ENCODE results near the gene LTBP1.

Gene LTBP1

DNA sequence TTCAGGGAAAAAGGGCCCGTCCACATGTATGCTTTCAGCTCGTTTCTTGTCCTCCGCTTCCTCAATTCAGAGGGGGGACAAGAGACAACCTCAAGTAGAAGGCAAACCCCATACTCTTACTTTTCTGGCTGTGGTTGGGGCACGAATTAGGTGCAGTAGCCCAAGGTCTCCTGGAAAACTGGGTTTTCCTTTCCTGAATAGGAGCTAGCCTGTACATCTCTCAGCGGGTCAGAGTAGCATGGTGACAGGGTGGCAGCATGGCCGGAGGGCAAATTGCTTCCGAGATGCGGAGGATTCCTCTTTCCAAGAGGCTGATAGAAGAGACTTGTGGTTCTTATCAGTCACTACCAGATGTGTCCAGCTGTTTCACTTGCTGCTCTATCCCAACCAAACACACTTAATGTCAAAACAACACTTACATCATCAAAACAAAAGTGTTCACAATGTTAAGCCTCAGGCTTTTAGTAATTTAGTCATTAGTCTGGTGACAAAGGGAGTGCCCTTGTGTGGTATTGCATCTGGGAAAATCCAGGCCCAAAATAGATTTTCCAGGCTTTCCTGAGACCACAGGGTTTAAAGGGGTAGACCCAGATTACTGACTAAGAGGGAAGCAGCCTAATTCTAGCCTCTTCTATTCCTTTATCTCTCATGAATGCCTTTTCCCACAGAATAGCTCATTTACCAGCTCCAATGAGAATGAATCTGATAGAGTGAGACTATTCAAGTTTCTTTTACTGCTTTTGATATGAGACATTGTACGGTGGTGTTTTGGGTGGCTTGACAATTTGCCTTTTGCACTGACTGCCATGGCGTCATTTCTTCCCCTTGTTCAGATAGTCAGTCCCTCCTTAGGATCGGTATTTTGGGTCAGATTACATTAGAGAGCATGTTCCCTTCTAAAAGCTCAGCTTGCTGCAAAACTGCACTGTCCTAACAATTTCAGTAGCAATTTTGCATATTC lies 162.0 kb downstream of the LTBP1 start:
- peaks cover 7% of the 10 kb centered on the region for H3K4me1 ChIP-seq (ENCODE audit: control insufficient read depth, insufficient read depth, low read depth, low read length)
- peak overlapping the region in 1 of 2 experiments; percentile 85 for H2BK12ac ChIP-seq (ENCODE audit: low read length in 2 of 2)
- no peak overlapping the region for H3K4me3 ChIP-seq (ENCODE audit: insufficient read depth in 1 of 2, low read depth in 1 of 2, low read length in 2 of 2)
- peak overlapping the region in 1 of 2 experiments; percentile 62 for H3K4ac ChIP-seq (ENCODE audit: low read depth in 1 of 2, low read length in 2 of 2)
- H3K23ac ChIP-seq (ENCODE audit: low read length in 2 of 2), result no peak overlapping the region
- peak; percentile 99 for DNase-seq
- no peak overlapping the region for H3K4me2 ChIP-seq (ENCODE audit: low read length, poor library complexity, severe bottlenecking)
- H2BK120ac ChIP-seq (ENCODE audit: low read depth, low read length), result no peak overlapping the region
- peak overlapping the region in 1 of 2 experiments; percentile 34 for H3K18ac ChIP-seq (ENCODE audit: low read depth in 1 of 2, low read length in 2 of 2)
- no peak overlapping the region for H3K27ac ChIP-seq (ENCODE audit: low read length, poor library complexity, severe bottlenecking)
- 78% methylated on average over 11 of the region's 11 CpGs for WGBS
- no peak overlapping the region for H2AFZ ChIP-seq (ENCODE audit: low read depth, low read length)
- peak overlapping the region; percentile 24 for H3K9ac ChIP-seq (ENCODE audit: low read length)
- no peaks in the 10 kb centered on the region for H3K79me1 ChIP-seq (replicated peaks; ENCODE audit: low read length, poor library complexity, severe bottlenecking)
- H4K91ac ChIP-seq (ENCODE audit: low read length), result no peak overlapping the region
- H3K36me3 ChIP-seq (ENCODE audit: control insufficient read depth in 1 of 2, insufficient read depth in 2 of 2, low read depth in 1 of 2, low read length in 2 of 2), result no peaks in the 10 kb centered on the region
- no peaks in the 10 kb centered on the region for H3K9me3 ChIP-seq (ENCODE audit: control insufficient read depth, low read length)
- peak overlapping the region; percentile 16 for H2AK5ac ChIP-seq (ENCODE audit: low read length, severe bottlenecking)
- H4K8ac ChIP-seq (ENCODE audit: low read length), result no peak overlapping the region
- H3K14ac ChIP-seq (ENCODE audit: low read length in 2 of 2), result no peak overlapping the region
- H2BK5ac ChIP-seq (ENCODE audit: low read depth, low read length, poor library complexity, severe bottlenecking), result no peak overlapping the region
- H2BK15ac ChIP-seq (ENCODE audit: low read depth, poor library complexity, severe bottlenecking), result no peak overlapping the region
- H3K27me3 ChIP-seq (ENCODE audit: control insufficient read depth in 1 of 2, insufficient read depth in 1 of 2, low read length in 2 of 2), result no peaks in the 10 kb centered on the region

GRCh38 chr2:33110461-33110860 lies 163.7 kb downstream of the LTBP1 start:
- H2AFZ ChIP-seq (ENCODE audit: low read depth, low read length), result no peak overlapping the region
- WGBS, result 73% methylated on average over 3 of the region's 5 CpGs
- H3K4me1 ChIP-seq (ENCODE audit: control insufficient read depth, insufficient read depth, low read depth, low read length), result peaks cover 7% of the 10 kb centered on the region
- no peak overlapping the region for H4K91ac ChIP-seq (ENCODE audit: low read length)
- no peaks in the 10 kb centered on the region for H3K79me1 ChIP-seq (replicated peaks; ENCODE audit: low read length, poor library complexity, severe bottlenecking)
- H3K9ac ChIP-seq (ENCODE audit: low read length), result no peak overlapping the region
- H3K18ac ChIP-seq (ENCODE audit: low read depth in 1 of 2, low read length in 2 of 2), result peak overlapping the region in 1 of 2 experiments; percentile 48
- no peak overlapping the region for H3K4me3 ChIP-seq (ENCODE audit: insufficient read depth in 1 of 2, low read depth in 1 of 2, low read length in 2 of 2)
- H4K8ac ChIP-seq (ENCODE audit: low read length), result no peak overlapping the region
- no peaks in the 10 kb centered on the region for H3K9me3 ChIP-seq (ENCODE audit: control insufficient read depth, low read length)
- no peaks in the 10 kb centered on the region for H3K36me3 ChIP-seq (ENCODE audit: control insufficient read depth in 1 of 2, insufficient read depth in 2 of 2, low read depth in 1 of 2, low read length in 2 of 2)
- no peak overlapping the region for H2AK5ac ChIP-seq (ENCODE audit: low read length, severe bottlenecking)
- H2BK120ac ChIP-seq (ENCODE audit: low read depth, low read length), result no peak overlapping the region
- DNase-seq, result peak; percentile 77
- H3K4ac ChIP-seq (ENCODE audit: low read depth in 1 of 2, low read length in 2 of 2), result peak overlapping the region in 1 of 2 experiments; percentile 49
- no peak overlapping the region for H3K23ac ChIP-seq (ENCODE audit: low read length in 2 of 2)
- no peak overlapping the region for H3K27ac ChIP-seq (ENCODE audit: low read length, poor library complexity, severe bottlenecking)
- no peak overlapping the region for H2BK15ac ChIP-seq (ENCODE audit: low read depth, poor library complexity, severe bottlenecking)
- no peak overlapping the region for H3K4me2 ChIP-seq (ENCODE audit: low read length, poor library complexity, severe bottlenecking)
- no peak overlapping the region for H2BK12ac ChIP-seq (ENCODE audit: low read length in 2 of 2)
- H2BK5ac ChIP-seq (ENCODE audit: low read depth, low read length, poor library complexity, severe bottlenecking), result no peak overlapping the region
- no peaks in the 10 kb centered on the region for H3K27me3 ChIP-seq (ENCODE audit: control insufficient read depth in 1 of 2, insufficient read depth in 1 of 2, low read length in 2 of 2)
- H3K14ac ChIP-seq (ENCODE audit: low read length in 2 of 2), result no peak overlapping the region

DNA sequence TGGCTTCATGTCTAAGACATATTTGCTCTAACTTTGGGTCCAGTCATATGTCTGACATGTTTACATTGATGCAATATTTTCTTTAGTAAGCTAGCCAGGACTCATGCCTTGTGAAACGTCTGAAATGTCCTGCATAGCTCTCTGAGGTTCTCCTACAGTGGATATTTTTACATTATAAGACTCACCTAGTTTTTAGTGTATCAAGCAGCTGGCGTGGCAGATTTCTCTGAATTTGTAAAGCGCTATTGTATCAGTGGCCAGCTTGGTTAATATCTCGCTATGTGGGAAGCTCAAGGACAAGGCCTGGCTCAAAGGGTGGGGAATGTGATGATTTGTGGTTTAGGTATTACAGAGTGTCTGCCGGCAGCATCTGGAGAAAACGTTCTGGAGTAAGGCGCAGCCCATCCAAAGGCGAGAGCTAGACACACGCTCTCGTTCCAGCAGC lies 164.3 kb downstream of the LTBP1 start:
- Histone ChIP-seq H2BK120ac (ENCODE audit: low read depth, low read length) (no peak overlapping the region), H3K4me3 (ENCODE audit: insufficient read depth in 1 of 2, low read depth in 1 of 2, low read length in 2 of 2) (no peak overlapping the region), H3K4me2 (ENCODE audit: low read length, poor library complexity, severe bottlenecking) (no peak overlapping the region), H3K79me1 (replicated peaks; ENCODE audit: low read length, poor library complexity, severe bottlenecking) (no peaks in the 10 kb centered on the region), H3K36me3 (ENCODE audit: control insufficient read depth in 1 of 2, insufficient read depth in 2 of 2, low read depth in 1 of 2, low read length in 2 of 2) (no peaks in the 10 kb centered on the region), H3K18ac (ENCODE audit: low read depth in 1 of 2, low read length in 2 of 2) (peak overlapping the region; percentile 13 to 64), H2BK5ac (ENCODE audit: low read depth, low read length, poor library complexity, severe bottlenecking) (no peak overlapping the region), H3K4me1 (ENCODE audit: control insufficient read depth, insufficient read depth, low read depth, low read length) (peaks cover 7% of the 10 kb centered on the region), H3K23ac (ENCODE audit: low read length in 2 of 2) (no peak overlapping the region), H3K27ac (ENCODE audit: low read length, poor library complexity, severe bottlenecking) (no peak overlapping the region), H3K9ac (ENCODE audit: low read length) (no peak overlapping the region), H4K8ac (ENCODE audit: low read length) (peak overlapping the region; percentile 0), H2AFZ (ENCODE audit: low read depth, low read length) (no peak overlapping the region), H2BK15ac (ENCODE audit: low read depth, poor library complexity, severe bottlenecking) (no peak overlapping the region), H3K4ac (ENCODE audit: low read depth in 1 of 2, low read length in 2 of 2) (no peak overlapping the region), H4K91ac (ENCODE audit: low read length) (no peak overlapping the region), H2AK5ac (ENCODE audit: low read length, severe bottlenecking) (no peak overlapping the region), H3K9me3 (ENCODE audit: control insufficient read depth, low read length) (no peaks in the 10 kb centered on the region), H3K27me3 (ENCODE audit: control insufficient read depth in 1 of 2, insufficient read depth in 1 of 2, low read length in 2 of 2) (no peaks in the 10 kb centered on the region), H2BK12ac (ENCODE audit: low read length in 2 of 2) (no peak overlapping the region), H3K14ac (ENCODE audit: low read length in 2 of 2) (no peak overlapping the region)
- WGBS, result 54% methylated on average over 10 of the region's 10 CpGs
- peak; percentile 78 for DNase-seq

DNA sequence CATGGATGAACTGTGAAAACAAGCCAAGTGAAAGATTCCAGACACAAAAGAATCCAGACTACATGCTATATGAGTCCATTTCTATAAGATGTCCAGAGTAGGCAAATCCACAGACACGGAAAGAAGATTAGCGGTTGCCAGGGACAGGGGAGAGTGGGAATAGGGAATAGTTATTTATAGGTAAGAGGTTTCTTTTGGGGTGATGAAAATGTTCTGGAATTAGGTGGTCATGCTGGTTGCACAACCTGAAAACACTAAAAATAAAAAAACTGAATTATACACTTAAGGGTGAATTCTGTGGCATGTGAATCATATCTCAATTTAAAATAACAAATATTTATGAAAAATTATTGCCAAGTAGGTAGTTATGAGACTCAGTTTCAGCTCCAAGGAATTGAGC lies 168.4 kb downstream of the LTBP1 start:
- H3K18ac ChIP-seq (ENCODE audit: low read depth in 1 of 2, low read length in 2 of 2), result no peak overlapping the region
- 94% methylated on average over 2 of the region's 2 CpGs for WGBS

More for the DNA sequence above, 168.4 kb downstream of the LTBP1 start:
- no peaks in the 10 kb centered on the region for H3K9me3 ChIP-seq (ENCODE audit: control insufficient read depth, low read length)
- no peak overlapping the region for H2BK120ac ChIP-seq (ENCODE audit: low read depth, low read length)
- no peak overlapping the region for H2AK5ac ChIP-seq (ENCODE audit: low read length, severe bottlenecking)
- no peak overlapping the region for H3K4ac ChIP-seq (ENCODE audit: low read depth in 1 of 2, low read length in 2 of 2)
- H3K4me2 ChIP-seq (ENCODE audit: low read length, poor library complexity, severe bottlenecking), result no peak overlapping the region
- H4K91ac ChIP-seq (ENCODE audit: low read length), result no peak overlapping the region
- H2BK12ac ChIP-seq (ENCODE audit: low read length in 2 of 2), result no peak overlapping the region
- no peak overlapping the region for H2AFZ ChIP-seq (ENCODE audit: low read depth, low read length)
- H3K9ac ChIP-seq (ENCODE audit: low read length), result no peak overlapping the region
- H3K4me1 ChIP-seq (ENCODE audit: control insufficient read depth, insufficient read depth, low read depth, low read length), result peaks cover 3% of the 10 kb centered on the region
- no peak overlapping the region for H3K4me3 ChIP-seq (ENCODE audit: insufficient read depth in 1 of 2, low read depth in 1 of 2, low read length in 2 of 2)
- H3K27me3 ChIP-seq (ENCODE audit: control insufficient read depth in 1 of 2, insufficient read depth in 1 of 2, low read length in 2 of 2), result no peaks in the 10 kb centered on the region
- no peak overlapping the region for H3K27ac ChIP-seq (ENCODE audit: low read length, poor library complexity, severe bottlenecking)
- no peak overlapping the region for H3K23ac ChIP-seq (ENCODE audit: low read length in 2 of 2)
- H3K36me3 ChIP-seq (ENCODE audit: control insufficient read depth in 1 of 2, insufficient read depth in 2 of 2, low read depth in 1 of 2, low read length in 2 of 2), result no peaks in the 10 kb centered on the region
- no peak overlapping the region for H2BK5ac ChIP-seq (ENCODE audit: low read depth, low read length, poor library complexity, severe bottlenecking)
- H4K8ac ChIP-seq (ENCODE audit: low read length), result no peak overlapping the region
- no peak overlapping the region for H3K14ac ChIP-seq (ENCODE audit: low read length in 2 of 2)
- no peak for DNase-seq
- H3K79me1 ChIP-seq (replicated peaks; ENCODE audit: low read length, poor library complexity, severe bottlenecking), result no peaks in the 10 kb centered on the region
- H2BK15ac ChIP-seq (ENCODE audit: low read depth, poor library complexity, severe bottlenecking), result no peak overlapping the region
